Measurements from ENCODE around the gene C20orf204.

C20orf204 gene

GRCh38 chr20:64035066-64035932 is 683 bp upstream of the C20orf204 start:
- no peak for TF ChIP-seq FOXM1 (IDR thresholded peaks at IDR 0.05; ENCODE audit: borderline replicate concordance, low read depth)
- no peak for TF ChIP-seq NFIC (IDR thresholded peaks at IDR 0.05)
- TF ChIP-seq REST (IDR thresholded peaks at IDR 0.05; ENCODE audit: low read depth): no peak
- no peak for TF ChIP-seq TCF12 (IDR thresholded peaks at IDR 0.05; ENCODE audit: low read depth)
- no peak for TF ChIP-seq YY1 (IDR thresholded peaks at IDR 0.05; ENCODE audit: low read depth)
- TF ChIP-seq EP300 (IDR thresholded peaks at IDR 0.05; ENCODE audit: borderline replicate concordance): no peak

- TF ChIP-seq MAX (IDR thresholded peaks at IDR 0.05): no peak
- TF ChIP-seq CREB1 (IDR thresholded peaks at IDR 0.05; ENCODE audit: low read depth): no peak
- TF ChIP-seq TAF1 (IDR thresholded peaks at IDR 0.05; ENCODE audit: low read depth): no peak
- no peak for TF ChIP-seq NFIC (IDR thresholded peaks at IDR 0.05)
- no peak for TF ChIP-seq TCF12 (IDR thresholded peaks at IDR 0.05; ENCODE audit: low read depth)
- no peak for TF ChIP-seq REST (IDR thresholded peaks at IDR 0.05; ENCODE audit: low read depth)
- no peak for TF ChIP-seq USF1 (IDR thresholded peaks at IDR 0.05)
- no peak for TF ChIP-seq ZBTB7A (IDR thresholded peaks at IDR 0.05; ENCODE audit: low read depth)
- TF ChIP-seq RAD21 (IDR thresholded peaks at IDR 0.05; ENCODE audit: low read depth): no peak
- TF ChIP-seq TEAD4 (IDR thresholded peaks at IDR 0.05): no peak
These were observed 590 bp downstream of the C20orf204 start for GRCh38 chr20:64036346-64037198.

GRCh38 chr20:64037199-64037497 is 1.2 kb downstream of the C20orf204 start:
- TF ChIP-seq CEBPB (IDR thresholded peaks at IDR 0.05) (no peak), YY1 (IDR thresholded peaks at IDR 0.05; ENCODE audit: low read depth) (no peak), TCF12 (IDR thresholded peaks at IDR 0.05; ENCODE audit: low read depth) (no peak), TEAD4 (IDR thresholded peaks at IDR 0.05) (no peak), NFIC (IDR thresholded peaks at IDR 0.05) (no peak)

GRCh38 chr20:64037498-64038213 is 1.7 kb downstream of the C20orf204 start:
- no peak for TF ChIP-seq EP300 (IDR thresholded peaks at IDR 0.05; ENCODE audit: borderline replicate concordance)
- TF ChIP-seq CEBPB (IDR thresholded peaks at IDR 0.05): no peak
- no peak for TF ChIP-seq ZBTB7A (IDR thresholded peaks at IDR 0.05; ENCODE audit: low read depth)
- no peak for TF ChIP-seq YY1 (IDR thresholded peaks at IDR 0.05; ENCODE audit: low read depth)
- TF ChIP-seq TCF12 (IDR thresholded peaks at IDR 0.05; ENCODE audit: low read depth): no peak
- TF ChIP-seq RAD21 (IDR thresholded peaks at IDR 0.05; ENCODE audit: low read depth): no peak
- TF ChIP-seq TAF1 (IDR thresholded peaks at IDR 0.05; ENCODE audit: low read depth): no peak
- no peak for TF ChIP-seq TEAD4 (IDR thresholded peaks at IDR 0.05)
- no peak for TF ChIP-seq USF1 (IDR thresholded peaks at IDR 0.05)
- TF ChIP-seq CREB1 (IDR thresholded peaks at IDR 0.05; ENCODE audit: low read depth): no peak
- no peak for TF ChIP-seq EGR1 (IDR thresholded peaks at IDR 0.05)
- TF ChIP-seq NFIC (IDR thresholded peaks at IDR 0.05): no peak
- TF ChIP-seq FOXM1 (IDR thresholded peaks at IDR 0.05; ENCODE audit: borderline replicate concordance, low read depth): no peak
- no peak for TF ChIP-seq REST (IDR thresholded peaks at IDR 0.05; ENCODE audit: low read depth)
- TF ChIP-seq MAX (IDR thresholded peaks at IDR 0.05): no peak
